LNCAP (cell line): Measurements from ENCODE around the gene SIPA1L3.

ENCODE experiments used
- CTCF ChIP-seq: fragments of 450-650 bp; IDR thresholded peaks from 2 replicates; pipeline ENCODE4 v1.5.1; 2017; ENCODE audit warnings: mild to moderate bottlenecking

SIPA1L3 gene

GRCh38 chr19:37876032-37876431 lies 31.0 kb upstream of the SIPA1L3 start:
- no peak for TF ChIP-seq CTCF

- TF ChIP-seq CTCF: no peak
Observed at GRCh38 chr19:37877147-37877546, 29.9 kb upstream of the SIPA1L3 start.

GRCh38 chr19:37885392-37885791 lies 21.6 kb upstream of the SIPA1L3 start:
- no peak for TF ChIP-seq CTCF

- no peak for TF ChIP-seq CTCF
Observed at GRCh38 chr19:37886571-37886970, 20.4 kb upstream of the SIPA1L3 start.

- TF ChIP-seq CTCF: no peak
Observed at GRCh38 chr19:37893845-37894575, 13.0 kb upstream of the SIPA1L3 start.

- TF ChIP-seq CTCF: no peak
Observed at GRCh38 chr19:37896180-37896579, 10.8 kb upstream of the SIPA1L3 start.

- no peak for TF ChIP-seq CTCF
Observed at GRCh38 chr19:37899453-37899852, 7.6 kb upstream of the SIPA1L3 start.

GRCh38 chr19:37899966-37900365 lies 7.0 kb upstream of the SIPA1L3 start:
- no peak for TF ChIP-seq CTCF
